NCI-H1092 treated with DMSO at 0.1 percent for 48 hours (cell line): ENCODE results near the gene PML.

Experiments
- DNase-seq: peaks from one replicate; lab custom pipeline; 2025; lab: John Stamatoyannopoulos, UW

PML gene

DNA sequence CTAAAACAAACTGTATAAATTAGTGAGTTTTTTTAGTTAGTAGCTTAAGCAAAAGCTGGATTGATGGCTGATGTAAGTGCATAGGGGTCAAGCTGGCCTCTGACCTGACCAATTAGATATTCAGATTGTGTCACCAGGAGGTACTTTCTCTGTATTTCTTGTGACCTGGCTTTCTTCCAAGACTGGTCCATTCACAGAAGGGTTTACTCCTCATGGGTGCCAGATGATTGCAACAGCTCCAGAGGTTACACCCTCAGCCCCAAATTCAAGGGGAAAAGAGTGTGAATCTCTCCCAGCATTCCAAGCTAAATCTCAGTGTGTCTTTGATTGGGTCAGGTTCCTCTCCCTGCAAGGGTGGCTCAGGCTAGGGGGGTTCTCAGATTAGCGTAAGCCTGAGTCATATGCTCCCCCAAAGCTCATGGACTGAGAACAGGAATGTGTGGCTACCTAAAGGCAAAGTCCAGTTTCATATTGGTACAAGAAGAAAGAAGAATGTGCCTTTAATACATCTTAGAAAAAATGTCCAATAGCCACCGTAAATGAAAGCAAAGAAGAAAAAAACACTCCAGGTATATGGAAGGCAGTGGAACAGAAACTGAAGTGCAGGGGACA lies 16.5 kb downstream of the PML start:
- no peak for DNase-seq

DNA sequence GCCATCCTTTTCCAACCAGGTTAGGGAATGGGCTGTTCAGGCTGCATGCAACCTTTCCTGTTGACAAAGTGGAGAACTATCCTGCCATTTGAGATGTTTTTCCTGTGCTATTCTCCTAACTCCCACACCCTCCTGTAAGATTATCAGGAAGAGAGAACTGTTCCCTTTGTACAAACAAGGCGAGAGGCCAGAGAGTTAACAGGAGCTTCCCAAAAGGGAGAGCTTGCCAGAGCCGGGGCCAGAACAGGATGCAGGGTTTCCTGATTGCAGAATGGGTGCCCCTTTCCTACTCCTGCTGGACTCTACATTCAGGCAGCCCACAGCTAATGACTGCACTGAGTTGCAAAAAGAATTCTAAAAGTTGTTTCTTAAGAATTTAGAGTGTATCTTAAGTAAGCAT lies 17.1 kb downstream of the PML start:
- no peak for DNase-seq

DNA sequence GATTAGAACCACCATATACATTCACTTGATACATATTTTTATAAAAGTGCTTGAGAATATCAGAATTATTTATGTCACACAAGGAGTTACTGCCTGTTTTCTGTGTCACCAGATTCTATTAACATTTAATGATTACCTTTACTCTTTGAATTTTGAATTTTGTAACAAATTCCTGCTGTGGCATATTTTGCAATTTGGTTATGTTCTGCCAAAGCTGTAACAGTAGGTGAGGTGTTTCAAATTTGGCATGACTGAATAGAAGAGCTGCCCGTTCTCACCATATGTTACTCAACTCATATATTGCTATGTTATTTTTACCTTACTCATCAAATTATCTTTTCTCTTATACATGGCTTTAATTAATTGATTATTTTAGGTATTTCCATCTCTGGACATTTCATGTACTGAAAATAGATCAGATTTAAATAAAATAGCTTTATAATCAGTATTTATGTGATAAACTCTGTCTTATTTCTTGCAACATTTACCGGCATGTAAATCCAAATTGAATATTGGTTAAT lies 18.9 kb downstream of the PML start:
- no peak for DNase-seq

DNA sequence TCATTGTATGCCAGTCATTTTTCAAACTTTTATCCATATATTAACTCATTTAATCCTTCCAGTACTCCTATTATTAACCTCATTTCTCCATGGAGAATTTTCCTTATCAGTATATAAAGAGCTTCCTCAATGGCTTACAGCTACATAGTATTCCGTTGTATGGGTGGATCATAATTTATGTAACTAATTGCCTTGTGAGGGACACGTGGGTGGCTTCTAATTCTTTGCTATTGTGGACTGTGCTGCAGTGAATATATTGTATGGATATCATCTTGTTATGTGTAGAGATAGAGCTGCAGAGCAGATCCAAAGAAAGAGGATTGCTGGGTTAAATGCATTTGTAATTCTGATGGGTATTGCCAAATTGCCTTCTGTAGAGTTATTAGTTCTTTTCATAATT lies 25.2 kb downstream of the PML start:
- DNase-seq, result no peak

DNA sequence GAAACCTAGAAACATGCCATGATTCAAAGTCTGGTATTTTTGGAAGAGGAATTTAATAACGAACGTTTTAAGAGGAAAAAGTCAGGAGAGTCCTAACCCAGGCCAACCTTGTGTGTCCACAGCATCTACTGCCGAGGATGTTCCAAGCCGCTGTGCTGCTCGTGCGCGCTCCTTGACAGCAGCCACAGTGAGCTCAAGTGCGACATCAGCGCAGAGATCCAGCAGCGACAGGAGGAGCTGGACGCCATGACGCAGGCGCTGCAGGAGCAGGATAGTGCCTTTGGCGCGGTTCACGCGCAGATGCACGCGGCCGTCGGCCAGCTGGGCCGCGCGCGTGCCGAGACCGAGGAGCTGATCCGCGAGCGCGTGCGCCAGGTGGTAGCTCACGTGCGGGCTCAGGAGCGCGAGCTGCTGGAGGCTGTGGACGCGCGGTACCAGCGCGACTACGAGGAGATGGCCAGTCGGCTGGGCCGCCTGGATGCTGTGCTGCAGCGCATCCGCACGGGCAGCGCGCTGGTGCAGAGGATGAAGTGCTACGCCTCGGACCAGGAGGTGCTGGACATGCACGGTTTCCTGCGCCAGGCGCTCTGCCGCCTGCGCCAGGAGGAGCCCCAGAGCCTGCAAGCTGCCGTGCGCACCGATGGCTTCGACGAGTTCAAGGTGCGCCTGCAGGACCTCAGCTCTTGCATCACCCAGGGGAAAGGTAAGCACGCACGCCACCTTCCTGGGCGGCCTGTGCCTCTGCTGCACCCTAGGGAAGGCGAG lies 28.4 kb downstream of the PML start:
- DNase-seq, result no peak

DNA sequence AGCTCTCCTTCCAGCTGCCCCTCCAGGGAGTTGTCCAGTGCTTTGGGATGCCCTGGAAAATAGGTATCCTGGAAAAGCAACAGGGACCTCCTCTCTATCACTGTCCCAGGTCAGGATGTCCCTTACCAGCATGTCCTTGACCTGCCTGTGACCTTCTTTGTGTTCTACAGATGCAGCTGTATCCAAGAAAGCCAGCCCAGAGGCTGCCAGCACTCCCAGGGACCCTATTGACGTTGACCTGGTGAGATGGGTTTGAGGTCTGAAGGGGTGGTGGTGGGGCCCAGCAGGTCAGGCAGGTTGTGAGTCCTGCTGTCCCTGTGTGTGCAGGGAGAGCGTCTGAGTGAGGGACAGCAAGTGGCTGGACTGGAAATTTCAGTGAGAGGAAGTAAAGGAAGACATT lies 30.2 kb downstream of the PML start:
- no peak for DNase-seq

DNA sequence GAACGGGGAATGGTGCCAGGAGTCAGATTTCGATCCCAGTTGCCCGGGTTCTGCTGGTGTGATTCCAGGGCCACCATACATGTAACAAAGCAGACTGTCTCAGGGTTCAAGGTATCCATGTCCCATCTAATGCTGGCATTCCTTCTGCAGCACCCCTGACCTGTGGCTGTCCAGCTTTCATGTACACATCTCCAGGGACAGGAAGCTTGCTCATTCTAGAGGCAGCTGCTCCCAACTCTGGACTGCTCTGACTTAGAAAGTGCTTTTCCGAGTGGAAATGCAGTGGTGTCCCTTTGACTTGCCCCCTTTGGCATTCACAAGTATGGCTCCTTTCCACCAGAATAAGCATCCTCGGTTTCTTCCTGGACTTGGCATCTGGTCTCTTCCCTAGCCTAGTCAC lies 30.9 kb downstream of the PML start:
- DNase-seq, result no peak

DNA sequence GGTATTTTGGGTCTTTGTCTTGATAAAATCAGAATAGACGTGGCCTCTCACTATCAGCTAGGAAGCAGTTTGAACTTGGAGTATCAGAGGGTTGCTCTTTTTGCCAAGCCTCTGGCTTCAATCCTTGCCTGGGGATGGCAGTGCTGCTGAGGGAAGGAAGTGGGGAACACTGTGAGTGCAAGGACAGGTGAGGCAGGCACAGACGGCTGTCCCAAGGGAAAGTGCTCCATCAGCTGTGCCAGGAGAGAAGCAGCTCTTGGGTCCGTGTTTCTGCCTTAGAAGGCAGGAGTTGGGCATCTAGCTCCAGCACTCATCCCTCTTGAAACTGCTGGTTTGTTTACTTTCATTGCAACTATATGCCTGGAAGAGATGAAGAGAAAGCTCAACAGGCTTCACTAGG lies 33.2 kb downstream of the PML start:
- peak; percentile 67 for DNase-seq

DNA sequence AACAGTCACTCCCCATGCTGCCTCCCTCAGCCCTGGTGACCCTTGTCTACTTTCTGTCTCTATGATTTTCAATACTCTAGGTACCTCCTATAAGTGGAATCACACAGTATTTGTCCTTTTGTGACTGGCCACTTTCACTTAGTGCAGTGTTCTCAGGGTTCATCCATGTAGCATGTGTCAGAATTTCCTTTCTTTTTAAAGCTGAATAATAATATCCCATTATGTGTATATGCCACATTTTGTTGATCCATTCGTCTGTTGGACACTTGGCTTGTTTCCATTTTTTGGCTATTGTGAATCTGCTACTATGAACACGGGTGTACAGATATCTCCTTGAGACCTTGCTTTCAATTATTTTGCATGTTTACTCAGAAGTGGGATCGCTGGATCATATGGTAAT lies 34.1 kb downstream of the PML start:
- DNase-seq, result no peak

DNA sequence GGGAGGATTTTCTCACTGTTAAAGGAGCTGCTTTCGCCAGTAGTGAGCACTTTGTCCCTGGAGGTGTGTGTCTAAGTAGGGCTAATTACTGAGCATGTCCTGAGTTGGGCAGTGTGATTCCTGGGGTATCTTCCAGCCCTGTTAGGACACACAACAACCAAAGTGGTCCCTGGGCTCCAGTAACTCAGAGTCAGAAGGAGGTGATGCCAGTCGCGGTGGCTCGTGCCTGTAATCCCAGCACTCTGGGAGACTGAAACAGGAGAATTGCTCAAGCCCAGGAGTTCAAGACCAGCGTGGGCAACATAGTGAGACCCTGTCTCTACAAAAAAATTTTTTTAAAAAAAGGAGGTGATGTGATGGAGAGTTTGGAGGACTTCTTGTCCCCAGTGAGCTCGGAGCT lies 37.5 kb downstream of the PML start:
- DNase-seq, result no peak

DNA sequence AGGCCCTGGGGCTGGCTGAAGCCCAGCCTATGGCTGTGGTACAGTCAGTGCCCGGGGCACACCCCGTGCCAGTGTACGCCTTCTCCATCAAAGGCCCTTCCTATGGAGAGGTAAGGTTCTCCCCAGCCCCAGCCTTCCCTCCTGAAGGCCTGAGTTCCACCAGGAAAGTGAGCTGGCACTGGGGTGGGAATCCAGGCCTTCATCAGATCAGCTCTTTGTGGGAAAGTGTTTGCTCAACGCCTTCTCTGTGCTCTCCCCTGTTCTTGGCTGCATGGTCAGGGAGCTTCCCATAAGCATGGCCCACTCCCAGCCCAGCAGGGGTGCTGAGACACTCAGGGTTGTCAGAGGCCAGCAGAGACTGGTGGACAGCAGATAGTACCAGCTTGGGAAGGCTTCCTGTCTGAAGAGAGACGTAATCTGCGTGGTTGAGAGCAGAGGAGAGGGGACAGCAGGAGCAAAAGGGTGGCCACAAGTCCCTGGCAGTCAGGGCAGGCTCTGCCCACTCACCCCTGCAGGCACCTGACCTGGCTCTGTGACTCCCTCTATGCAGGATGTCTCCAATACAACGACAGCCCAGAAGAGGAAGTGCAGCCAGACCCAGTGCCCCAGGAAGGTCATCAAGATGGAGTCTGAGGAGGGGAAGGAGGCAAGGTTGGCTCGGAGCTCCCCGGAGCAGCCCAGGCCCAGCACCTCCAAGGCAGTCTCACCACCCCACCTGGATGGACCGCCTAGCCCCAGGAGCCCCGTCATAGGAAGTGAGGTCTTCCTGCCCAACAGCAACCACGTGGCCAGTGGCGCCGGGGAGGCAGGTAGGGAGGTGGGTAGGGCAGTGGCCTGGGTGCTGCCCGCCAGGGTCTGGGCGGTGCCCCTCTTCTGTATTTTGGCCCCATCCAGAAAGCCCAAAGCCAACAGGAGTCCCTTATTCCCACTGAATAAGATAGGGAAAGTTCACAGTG lies 38.4 kb downstream of the PML start:
- no peak for DNase-seq

DNA sequence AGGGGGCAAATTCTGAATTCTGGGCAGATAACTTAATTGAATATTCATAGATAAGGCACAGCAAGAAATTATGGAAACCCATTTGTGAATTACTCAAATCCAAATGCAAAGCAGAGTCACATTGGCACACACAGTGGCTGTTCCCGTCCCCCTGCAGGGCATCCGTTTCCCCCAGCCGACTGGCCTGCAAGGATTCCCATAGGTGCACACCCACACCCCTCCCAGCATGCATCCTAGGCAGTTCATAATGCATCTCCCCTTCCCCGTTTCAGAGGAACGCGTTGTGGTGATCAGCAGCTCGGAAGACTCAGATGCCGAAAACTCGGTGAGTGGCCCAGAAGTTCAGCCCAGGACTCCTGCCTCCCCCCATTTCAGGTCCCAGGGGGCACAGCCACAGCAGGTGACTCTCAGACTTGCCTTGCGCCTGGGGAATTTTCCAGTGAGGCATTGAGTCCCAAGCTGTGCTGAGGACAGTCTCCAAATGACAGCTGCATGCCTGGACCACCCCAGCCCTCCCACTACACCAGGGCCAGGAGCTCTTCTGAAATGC lies 39.8 kb downstream of the PML start:
- no peak for DNase-seq

DNA sequence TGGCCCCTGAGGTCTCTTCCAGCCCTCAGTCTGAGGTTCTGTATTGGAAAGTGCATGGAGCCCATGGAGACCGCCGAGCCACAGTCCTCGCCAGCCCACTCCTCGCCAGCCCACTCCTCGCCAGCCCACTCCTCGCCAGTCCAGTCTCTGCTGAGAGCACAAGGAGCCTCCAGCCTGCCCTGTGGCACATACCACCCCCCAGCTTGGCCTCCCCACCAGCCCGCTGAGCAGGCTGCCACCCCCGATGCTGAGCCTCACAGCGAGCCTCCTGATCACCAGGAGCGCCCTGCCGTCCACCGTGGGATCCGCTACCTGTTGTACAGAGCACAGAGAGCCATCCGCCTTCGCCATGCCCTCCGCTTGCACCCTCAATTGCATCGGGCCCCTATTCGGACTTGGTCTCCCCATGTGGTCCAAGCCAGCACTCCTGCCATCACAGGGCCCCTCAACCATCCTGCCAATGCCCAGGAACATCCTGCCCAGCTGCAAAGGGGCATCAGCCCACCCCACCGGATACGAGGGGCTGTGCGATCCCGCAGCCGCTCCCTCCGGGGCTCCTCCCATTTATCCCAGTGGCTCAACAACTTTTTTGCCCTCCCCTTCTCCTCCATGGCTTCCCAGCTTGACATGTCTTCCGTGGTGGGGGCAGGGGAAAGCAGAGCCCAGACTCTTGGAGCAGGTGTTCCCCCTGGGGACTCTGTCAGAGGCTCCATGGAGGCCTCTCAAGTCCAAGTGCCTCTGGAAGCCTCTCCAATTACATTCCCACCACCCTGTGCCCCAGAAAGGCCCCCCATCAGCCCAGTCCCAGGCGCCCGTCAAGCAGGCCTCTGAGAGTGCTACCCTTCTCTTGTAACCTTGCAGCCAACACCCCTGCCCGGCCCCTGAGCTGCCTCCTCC lies 40.9 kb downstream of the PML start:
- DNase-seq, result no peak

DNA sequence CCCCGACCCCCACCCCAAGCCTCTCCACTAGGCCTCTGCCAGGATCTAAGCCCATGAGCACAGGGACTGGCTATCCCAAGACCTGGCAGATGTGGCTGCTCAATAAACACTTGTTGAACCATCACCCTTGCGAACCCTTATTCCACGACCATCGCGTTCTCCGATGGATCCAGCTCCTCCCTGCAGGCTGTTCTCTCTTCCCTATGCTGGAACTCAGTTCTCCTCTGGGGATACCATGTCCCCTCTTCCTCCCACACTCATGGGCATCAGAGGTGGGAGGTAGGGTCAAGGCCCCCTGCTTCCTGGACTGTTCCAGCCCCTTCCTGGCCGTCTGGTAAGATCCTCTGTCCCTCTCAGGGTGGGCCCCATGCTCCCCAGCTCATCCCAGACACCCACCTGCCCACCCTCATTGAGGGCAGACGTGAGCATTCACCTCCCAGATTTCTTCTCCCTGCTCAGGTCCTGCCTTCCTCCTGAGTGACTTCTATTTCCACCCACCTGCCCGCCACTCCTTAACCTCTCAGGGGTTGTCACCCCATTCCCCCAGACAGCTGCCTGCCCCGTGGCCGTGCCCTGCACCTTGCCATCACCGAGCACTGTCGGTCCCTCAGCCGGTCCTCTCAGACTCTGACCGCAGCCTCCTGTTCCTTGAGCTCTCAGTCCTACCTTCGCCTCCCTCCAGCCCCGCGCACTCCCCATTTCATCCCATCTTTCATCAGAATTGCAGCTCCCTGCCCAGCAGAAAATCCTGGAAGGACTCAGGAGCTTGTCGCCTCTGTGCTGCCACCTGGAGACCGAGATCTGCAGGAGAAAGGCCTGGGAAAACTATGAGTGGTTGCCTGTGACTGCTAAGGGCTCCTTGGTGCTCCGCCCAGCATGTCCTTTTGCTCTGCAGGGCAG lies 42.0 kb downstream of the PML start:
- peak; percentile 21 for DNase-seq

DNA sequence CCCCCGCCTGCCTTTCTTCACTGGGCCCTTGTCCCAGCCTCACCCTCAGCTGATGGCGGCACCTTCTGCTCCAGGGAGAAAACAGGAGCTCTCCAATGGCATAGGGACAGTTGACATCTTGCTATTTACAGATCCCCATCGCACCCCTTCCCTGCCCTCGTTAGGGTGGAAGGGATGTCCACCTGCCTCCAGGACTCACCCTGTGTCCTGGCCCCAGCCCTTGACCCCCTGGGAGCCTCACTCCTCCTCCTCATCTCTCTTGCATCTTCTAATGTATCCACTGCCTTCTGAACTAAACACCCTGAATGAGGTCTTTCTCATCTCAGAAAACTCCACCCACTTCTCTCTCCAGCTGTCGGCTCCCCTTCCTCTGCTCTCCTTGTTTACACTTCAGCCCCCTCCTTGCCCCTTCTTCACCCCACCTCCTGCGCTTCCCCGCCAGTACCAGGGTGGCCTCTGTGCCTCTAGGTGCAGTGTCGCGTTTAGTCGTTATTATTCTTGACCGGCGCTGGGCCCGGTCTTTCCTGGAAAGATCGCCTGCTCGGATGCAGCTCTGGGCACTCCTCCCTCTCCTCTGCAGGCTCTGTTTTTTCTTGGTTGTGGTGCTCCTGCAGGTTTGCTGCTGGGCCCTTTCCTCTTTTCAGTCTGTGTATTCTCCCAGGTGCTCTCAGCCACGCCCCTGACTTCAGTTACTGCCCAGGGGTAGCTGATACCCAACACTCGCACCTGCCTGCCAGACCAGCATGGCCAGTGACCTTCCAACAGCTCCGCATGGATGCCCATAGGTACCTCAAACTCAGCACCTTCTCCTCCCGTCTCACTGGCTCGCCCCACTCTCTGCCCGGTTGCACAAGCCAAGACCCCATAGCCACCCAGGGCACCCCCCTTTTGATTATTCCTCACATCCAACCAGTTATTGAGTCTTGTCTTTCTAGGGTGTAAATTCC lies 42.9 kb downstream of the PML start:
- DNase-seq, result no peak

DNA sequence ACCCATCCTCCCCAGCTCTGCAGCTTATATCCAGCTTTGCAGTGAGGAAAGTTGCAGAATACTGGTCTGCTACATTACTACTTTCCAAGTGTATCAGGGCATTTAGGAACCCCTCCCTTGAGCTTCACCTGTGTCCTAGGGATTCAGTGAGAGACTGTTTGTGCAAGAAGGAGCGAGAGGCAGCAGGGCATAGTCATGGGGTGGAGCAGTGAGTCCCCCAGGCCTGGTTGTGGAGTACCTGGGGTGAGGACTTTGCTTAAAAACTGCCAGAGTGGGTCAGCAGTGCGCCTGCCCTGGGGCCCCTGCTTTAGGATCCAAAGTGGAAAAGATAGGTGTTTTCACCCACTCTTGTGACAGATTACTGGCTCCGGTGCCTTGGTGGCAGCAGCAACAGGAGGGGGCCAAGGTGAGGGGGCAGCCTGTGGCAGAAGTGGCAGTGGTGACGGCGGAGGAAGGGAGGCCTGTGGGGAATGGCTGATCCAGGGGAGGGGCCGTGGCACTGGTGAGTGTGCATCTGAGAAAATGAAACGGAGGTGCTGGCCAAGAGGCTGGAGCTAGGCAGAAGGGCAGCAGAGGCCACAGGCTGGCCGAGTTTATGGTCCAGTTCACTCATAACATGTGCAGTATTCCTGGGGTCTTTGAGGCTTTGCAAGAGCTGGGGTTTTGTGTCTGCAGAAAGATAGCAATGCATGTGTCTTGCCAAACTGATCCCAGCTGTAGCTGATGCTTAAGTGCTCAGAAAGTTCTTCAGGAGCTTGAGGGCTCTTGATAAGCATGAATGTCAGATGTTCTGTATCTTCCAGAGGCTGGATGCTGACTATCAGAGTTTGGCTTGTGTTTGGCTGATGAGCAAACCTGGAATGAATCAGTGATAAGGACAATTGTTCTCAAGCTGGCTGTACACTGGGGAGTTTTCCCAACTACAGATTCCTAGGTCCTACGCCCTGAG lies 44.5 kb downstream of the PML start:
- DNase-seq, result no peak

DNA sequence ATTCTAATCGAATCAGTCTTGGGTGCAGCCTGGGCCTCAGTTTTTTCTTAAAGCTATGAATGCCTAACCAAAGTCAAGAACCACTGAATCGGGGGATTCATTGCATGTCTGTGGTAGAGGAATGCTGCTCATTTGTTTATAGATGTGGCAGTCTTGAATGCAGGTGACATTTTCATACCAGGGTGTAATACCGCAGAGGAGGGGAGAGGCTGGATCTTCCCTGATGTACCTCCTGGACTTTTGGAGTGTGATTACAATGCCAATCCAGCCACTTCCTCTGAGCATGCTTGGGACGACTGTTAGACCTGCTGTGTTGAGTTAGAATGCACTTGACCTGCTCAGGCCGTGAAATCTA lies 45.1 kb downstream of the PML start:
- no peak for DNase-seq
